A549 (cell line): ENCODE data around the gene HAUS3.

Source experiments
- HEYL ChIP-seq: fragments of 250-450 bp; sonication (Bioruptor Pico); IDR thresholded peaks from 2 replicates; pipeline ENCODE4 v1.8.0; 2021; ENCODE audit warnings: mild to moderate bottlenecking, moderate library complexity
- KDM1A ChIP-seq: fragments of 200-600 bp; sonication (generic); IDR thresholded peaks from 2 replicates; pipeline ENCODE4 v1.6.1; 2016; ENCODE audit warnings: low read depth, mild to moderate bottlenecking
- PHF8 ChIP-seq: fragments of 200-600 bp; sonication (generic); IDR thresholded peaks from 2 replicates; pipeline ENCODE4 v1.6.1; 2016; ENCODE audit warnings: low read depth, mild to moderate bottlenecking, antibody characterized with exemption, moderate library complexity, borderline replicate concordance
- POLR2A ChIP-seq: IDR thresholded peaks from 2 replicates; pipeline ENCODE4 v1.6.1; 2012; ENCODE audit warnings: mild to moderate bottlenecking, low read length
- TF ChIP-seq, protein P1 (sequence below): fragments of >200 bp; sonication (Bioruptor Twin); formaldehyde crosslinking; IDR thresholded peaks from 3 replicates; pipeline ENCODE4 v1.5.1; 2016

DNA sequence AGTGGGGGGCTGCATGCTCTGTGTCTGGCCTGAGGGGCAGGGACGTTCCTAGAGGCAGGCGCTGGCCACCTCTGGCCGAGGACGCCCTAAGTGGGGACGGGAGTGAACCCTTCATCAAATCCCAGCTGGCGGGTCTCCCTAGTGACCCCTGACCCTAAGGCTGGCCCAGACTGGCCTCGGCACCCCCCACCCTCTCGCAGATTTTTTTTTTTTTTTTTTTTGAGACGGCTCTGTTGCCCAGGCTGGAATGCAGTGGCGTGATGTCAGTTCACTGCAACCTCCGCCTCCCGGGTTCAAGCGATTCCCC, 21.0 kb upstream of the HAUS3 start:
- TF ChIP-seq PHF8, result no peak
- TF ChIP-seq, protein P1, sequence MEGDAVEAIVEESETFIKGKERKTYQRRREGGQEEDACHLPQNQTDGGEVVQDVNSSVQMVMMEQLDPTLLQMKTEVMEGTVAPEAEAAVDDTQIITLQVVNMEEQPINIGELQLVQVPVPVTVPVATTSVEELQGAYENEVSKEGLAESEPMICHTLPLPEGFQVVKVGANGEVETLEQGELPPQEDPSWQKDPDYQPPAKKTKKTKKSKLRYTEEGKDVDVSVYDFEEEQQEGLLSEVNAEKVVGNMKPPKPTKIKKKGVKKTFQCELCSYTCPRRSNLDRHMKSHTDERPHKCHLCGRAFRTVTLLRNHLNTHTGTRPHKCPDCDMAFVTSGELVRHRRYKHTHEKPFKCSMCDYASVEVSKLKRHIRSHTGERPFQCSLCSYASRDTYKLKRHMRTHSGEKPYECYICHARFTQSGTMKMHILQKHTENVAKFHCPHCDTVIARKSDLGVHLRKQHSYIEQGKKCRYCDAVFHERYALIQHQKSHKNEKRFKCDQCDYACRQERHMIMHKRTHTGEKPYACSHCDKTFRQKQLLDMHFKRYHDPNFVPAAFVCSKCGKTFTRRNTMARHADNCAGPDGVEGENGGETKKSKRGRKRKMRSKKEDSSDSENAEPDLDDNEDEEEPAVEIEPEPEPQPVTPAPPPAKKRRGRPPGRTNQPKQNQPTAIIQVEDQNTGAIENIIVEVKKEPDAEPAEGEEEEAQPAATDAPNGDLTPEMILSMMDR, result no peak
- TF ChIP-seq KDM1A, result no peak
- TF ChIP-seq POLR2A, result no peak
- no peak for TF ChIP-seq HEYL
